ENCODE data around the gene TRAF7.

- TF ChIP-seq GATA3 (IDR thresholded peaks at IDR 0.05; ENCODE audit: low read depth, low read length) (no peak), GATA2 (IDR thresholded peaks at IDR 0.05; ENCODE audit: low read depth, low read length) (no peak)
Measured at GRCh38 chr16:2115591-2115973, 40.0 kb upstream of the TRAF7 start.

Data from SH-SY5Y (cell line).